GM13976 (cell line): ENCODE measurements around the gene CLCF1.
"Not testable (repeated sequence)": the region's sequence is repeated elsewhere in the genome, so short reads cannot be mapped to it uniquely, and the experiment has no call there.

Experiments used
- DNase-seq: peaks from one replicate; pipeline ENCODE4 v3.0.0; 2012; ENCODE audit warnings: low spot score
- CTCF ChIP-seq: IDR thresholded peaks from 2 replicates; pipeline ENCODE4 v1.5.1; 2012; ENCODE audit warnings: borderline replicate concordance, mild to moderate bottlenecking; ENCODE audit not compliant: insufficient read depth; ENCODE audit errors: extremely low read depth, missing control alignments, control extremely low read depth
- in situ Hi-C: fragments of 300-500 bp; cut with MboI; formaldehyde crosslinking; loops from one replicate; pipeline ENCODE4 v1.12.0; 2022; ENCODE audit warnings: low sequenced_read_pairs, mixed read lengths, inconsistent platforms; ENCODE audit not compliant: unreplicated experiment

CLCF1 gene

DNA sequence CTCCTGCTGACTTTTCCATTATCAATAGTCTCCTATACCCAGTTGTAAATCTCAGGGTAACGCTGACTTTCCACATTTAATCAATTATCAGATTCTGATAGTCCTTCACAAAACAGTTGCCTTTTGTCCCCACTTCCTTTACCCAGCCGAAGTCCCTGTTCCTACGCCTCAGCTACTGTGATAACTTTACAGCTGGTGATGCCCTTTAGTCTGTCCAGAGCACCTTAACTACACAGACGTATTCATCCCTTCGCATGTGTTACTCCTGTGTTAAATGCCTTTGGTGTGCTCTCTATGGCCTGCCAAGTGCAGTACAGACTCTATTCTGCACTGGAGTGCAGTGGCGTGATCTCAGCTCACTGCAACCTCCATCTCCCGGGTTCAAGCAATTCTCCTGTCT, 49.9 kb downstream of the CLCF1 start:
- in situ Hi-C loops: no loop called here
- DNase-seq: no peak
- TF ChIP-seq CTCF: no peak

DNA sequence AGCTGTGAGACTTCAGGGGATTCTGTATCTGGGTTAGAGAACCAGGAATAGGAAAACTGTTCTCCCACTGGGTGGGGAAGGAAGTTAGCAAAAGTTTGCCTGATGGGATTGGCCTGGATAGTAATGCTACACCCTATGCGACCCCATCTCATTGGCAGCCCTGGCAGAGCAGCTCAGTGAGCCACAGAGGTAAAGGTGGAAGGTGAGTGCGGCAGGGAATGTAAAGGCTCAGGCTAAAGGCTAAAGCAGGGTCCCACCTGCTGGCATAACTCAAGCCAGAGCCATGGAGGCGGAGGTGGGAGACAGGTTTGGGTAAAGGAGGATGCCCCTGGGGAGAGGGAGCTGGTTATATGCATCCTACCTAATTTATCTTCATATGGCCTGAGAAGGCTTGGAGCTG, 51.3 kb downstream of the CLCF1 start:
- DNase-seq: no peak
- no peak for TF ChIP-seq CTCF
- in situ Hi-C loops: no loop called here

- DNase-seq: no peak
- no peak for TF ChIP-seq CTCF
- in situ Hi-C loops: no loop called here
These were observed 52.0 kb downstream of the CLCF1 start for GRCh38 chr11:67321313-67321871.

GRCh38 chr11:67320691-67321090, 52.7 kb downstream of the CLCF1 start:
- no peak for TF ChIP-seq CTCF
- in situ Hi-C loops: no loop called here
- no peak for DNase-seq

DNA sequence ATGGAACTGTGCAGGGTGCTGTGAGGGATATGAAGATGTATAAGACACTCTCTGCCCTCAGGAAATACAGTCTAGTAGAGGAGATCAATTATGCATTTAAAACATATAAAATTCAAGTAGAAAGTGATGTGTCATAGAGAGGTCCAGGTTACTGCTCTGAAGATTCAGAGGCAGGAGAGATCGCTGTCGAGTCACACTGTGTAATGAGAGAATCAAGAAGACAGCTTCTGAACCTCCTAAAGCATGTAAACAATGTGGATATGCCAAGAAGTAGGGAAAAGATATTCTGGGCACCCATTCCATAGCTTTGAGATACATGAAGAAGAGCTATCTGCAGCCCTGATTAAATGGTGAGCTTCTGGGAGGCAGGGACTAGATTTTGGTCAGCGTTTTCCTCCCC, 53.4 kb downstream of the CLCF1 start:
- in situ Hi-C loops: no loop called here
- DNase-seq: no peak
- TF ChIP-seq CTCF: no peak

GRCh38 chr11:67318876-67319275, 54.5 kb downstream of the CLCF1 start:
- in situ Hi-C loops, DNase-seq: not testable (repeated sequence)

- in situ Hi-C loops: no loop called here
- DNase-seq: no peak
- TF ChIP-seq CTCF: no peak
These were observed 55.4 kb downstream of the CLCF1 start for GRCh38 chr11:67317888-67318555.
